ENCODE measurements around the gene MMRN1.
A peak's percentile ranks its signal among the peaks of the same experiment; 100 is the strongest.

The MMRN1 gene

GRCh38 chr4:89894649-89895550, at the start of gene MMRN1:
MMRN1 (plus strand) TSS chr4:89894854; CDS start chr4:89894972, 118 bp downstream.
- no peak for DNase-seq (ENCODE audit: low read depth, low spot score)

- DNase-seq (ENCODE audit: low read depth, low spot score): no peak
Measured at GRCh38 chr4:89847571-89848325, 46.9 kb upstream of the MMRN1 start.

- DNase-seq (ENCODE audit: low read depth, low spot score): no peak
Measured at GRCh38 chr4:89855236-89855635, 39.4 kb upstream of the MMRN1 start.

- DNase-seq (ENCODE audit: low read depth, low spot score): no peak
Measured at GRCh38 chr4:89860971-89861370, 33.7 kb upstream of the MMRN1 start.

- DNase-seq (ENCODE audit: low read depth, low spot score): no peak
Measured at GRCh38 chr4:89863533-89863932, 31.1 kb upstream of the MMRN1 start.

GRCh38 chr4:89868276-89868675, 26.4 kb upstream of the MMRN1 start:
- no peak for DNase-seq (ENCODE audit: low read depth, low spot score)

GRCh38 chr4:89868999-89869589, 25.6 kb upstream of the MMRN1 start:
- DNase-seq (ENCODE audit: low read depth, low spot score): no peak

- no peak for DNase-seq (ENCODE audit: low read depth, low spot score)
Measured at GRCh38 chr4:89871211-89871610, 23.4 kb upstream of the MMRN1 start.

- DNase-seq (ENCODE audit: low read depth, low spot score): no peak
Measured at GRCh38 chr4:89876548-89876947, 18.1 kb upstream of the MMRN1 start.

- DNase-seq (ENCODE audit: low read depth, low spot score): no peak
Measured at GRCh38 chr4:89878611-89879010, 16.0 kb upstream of the MMRN1 start.

GRCh38 chr4:89879215-89879614, 15.4 kb upstream of the MMRN1 start:
- DNase-seq (ENCODE audit: low read depth, low spot score): no peak

- no peak for DNase-seq (ENCODE audit: low read depth, low spot score)
Measured at GRCh38 chr4:89889289-89889688, 5.4 kb upstream of the MMRN1 start.

GRCh38 chr4:89897867-89898266, 3.2 kb downstream of the MMRN1 start:
- no peak for DNase-seq (ENCODE audit: low read depth, low spot score)

- no peak for DNase-seq (ENCODE audit: low read depth, low spot score)
Measured at GRCh38 chr4:89898304-89898716, 3.7 kb downstream of the MMRN1 start.

- no peak for DNase-seq (ENCODE audit: low read depth, low spot score)
Measured at GRCh38 chr4:89899152-89899551, 4.5 kb downstream of the MMRN1 start.

- no peak for DNase-seq (ENCODE audit: low read depth, low spot score)
Measured at GRCh38 chr4:89899854-89900253, 5.2 kb downstream of the MMRN1 start.

- DNase-seq (ENCODE audit: low read depth, low spot score): peak; percentile 20
Measured at GRCh38 chr4:89901808-89902431, 7.3 kb downstream of the MMRN1 start.

GRCh38 chr4:89904524-89904923, 9.9 kb downstream of the MMRN1 start:
- DNase-seq (ENCODE audit: low read depth, low spot score): no peak

- no peak for DNase-seq (ENCODE audit: low read depth, low spot score)
Measured at GRCh38 chr4:89906316-89906715, 11.7 kb downstream of the MMRN1 start.

- no peak for DNase-seq (ENCODE audit: low read depth, low spot score)
Measured at GRCh38 chr4:89906777-89907521, 12.3 kb downstream of the MMRN1 start.

GRCh38 chr4:89909889-89910288, 15.2 kb downstream of the MMRN1 start:
- no peak for DNase-seq (ENCODE audit: low read depth, low spot score)
